G401.6 (cell line): ENCODE measurements around the gene RDH5.
A peak's percentile ranks its signal among the peaks of the same experiment; 100 is the strongest.

Source experiments
- FAIRE-seq: peaks from 2 replicates; lab custom pipeline; 2012; peaks lifted over from hg19 to GRCh38; lab: Jason Lieb, UNC

Gene RDH5

DNA sequence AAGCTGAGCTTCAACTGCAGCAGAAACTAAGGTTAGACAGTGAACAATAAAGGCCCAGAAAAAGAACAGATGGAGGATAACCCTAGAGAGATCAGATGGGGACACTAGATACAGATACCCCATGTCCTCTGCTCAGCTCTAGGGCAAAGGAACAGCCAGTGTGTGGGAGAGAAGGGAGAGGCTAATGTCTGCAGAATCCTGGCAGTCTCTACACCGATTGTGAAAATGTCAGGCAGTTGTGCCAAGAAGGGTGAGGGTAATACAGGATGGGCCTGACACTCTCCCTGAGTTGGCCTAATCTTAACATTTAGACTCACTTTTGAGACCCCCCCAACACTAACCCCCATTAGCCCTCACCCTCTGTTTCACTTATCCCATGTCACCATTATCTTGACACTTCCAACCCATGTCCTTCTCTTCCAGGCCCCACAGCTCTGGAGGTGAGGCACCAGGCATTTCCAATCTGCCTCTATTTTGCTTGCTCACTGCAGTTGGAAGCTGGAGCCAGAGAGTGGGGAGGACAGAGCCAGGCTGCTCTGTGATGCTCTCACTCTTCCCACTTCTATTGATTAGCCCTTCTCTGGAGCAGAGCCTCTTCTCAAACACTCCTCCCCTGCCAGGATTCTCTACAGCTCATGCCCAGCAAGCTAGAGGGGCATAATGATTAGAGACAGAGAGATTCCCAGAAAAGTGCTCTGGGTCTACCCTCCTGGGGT, 7.3 kb upstream of the RDH5 start:
- FAIRE-seq, result no peak

DNA sequence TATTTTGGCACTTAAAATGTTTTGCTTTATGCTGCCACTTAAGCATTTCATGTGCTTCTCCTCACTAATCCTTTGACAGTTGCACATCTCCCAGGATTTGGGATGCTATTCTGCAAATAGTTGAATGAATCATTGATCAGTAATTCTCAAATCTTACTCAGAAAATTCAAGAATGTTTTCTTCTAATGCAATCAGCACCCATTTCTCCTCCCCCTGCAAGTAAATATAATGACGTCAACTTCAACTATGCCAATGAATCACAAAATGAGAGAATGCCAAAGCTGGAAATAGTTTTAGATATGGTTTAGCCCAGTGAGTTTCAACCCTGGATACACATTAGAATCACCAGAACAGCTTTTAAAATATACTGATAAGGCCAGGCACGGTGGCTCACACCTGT, 6.5 kb upstream of the RDH5 start:
- no peak for FAIRE-seq

DNA sequence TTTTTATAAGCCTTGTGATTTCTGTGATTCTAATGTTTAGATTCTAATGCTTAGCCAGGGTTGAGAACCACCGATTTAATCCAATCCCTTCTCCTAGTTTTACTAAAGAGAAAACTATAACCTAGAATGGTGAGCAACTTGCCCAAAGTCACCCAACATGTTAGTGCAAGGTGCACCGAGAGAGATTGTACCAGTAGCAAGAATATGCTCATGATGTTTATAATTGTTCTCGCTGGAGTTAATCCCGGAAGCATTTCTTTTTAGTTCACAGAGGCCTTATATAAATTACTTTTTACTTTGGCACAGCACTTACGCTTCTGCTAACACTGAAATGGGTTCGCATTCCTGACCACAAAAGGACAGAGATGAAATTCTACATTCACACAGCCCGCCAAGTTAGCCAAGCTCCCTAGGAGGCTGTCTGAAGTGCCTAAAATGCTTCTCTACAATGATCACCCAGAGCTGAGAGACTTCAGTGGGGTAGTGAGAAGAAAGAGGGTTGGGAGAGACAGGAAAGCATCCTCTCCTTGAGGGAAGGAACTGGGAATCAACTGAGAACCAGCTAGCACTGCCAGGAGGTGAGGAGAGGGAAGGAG, 4.9 kb upstream of the RDH5 start:
- no peak for FAIRE-seq

DNA sequence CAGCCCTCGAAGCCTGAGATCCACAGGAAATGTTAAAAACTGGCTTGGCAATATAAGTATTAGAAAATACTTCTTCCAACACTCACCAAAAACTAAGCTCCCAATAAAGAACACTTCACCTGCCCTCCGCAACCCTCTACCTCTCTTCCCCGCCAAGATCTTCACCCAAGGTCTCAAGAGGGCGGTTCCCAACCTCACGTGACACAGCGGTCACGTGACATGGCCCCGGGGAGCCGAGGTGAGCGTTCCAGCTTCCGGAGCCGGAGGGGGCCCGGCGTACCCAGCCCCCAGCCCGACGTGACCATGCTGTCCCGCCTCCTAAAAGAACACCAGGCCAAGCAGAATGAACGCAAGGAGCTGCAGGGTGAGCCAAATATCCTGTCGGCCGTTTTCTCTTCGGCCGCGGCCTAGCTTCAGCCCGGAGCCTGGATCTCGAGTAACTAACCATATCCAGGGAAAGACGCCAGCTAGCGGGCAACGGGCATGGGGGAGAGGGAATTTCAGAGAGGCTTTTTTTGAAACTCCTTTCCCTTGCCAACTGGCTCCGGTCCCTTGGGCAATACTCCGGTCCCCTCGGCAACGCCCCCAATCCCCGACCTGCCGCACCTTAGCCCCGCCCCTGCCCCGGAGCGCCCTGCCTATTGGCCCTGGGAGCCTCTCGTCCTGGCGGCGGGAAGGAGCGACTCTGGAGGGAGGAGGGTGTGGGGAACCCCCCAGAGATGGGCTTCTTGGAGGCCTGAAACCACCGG, 4.2 kb upstream of the RDH5 start, which contains the start of gene BLOC1S1:
Gene BLOC1S1, plus strand, starts transcription at position 214 of the 749 bp plus-strand sequence. Its CDS starts 6 bp downstream, at position 220.
- peak; percentile 86 for FAIRE-seq

DNA sequence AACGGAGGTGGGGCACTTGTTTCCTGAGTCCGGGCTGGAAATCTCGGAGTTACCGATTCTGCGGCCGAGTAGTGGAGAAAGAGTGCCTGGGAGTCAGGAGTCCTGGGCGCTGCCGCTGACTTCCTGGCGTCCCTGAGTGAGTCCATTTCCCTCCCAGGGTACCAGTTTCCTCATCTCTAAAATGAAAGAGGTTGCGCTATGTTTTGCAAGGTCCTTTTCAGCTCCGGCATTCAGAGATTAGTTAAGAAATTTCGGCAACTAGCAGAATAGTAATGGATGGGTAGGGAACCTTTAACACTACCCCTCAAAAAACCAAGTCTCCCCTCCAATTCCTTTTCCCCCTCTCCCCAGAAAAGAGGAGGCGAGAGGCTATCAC, 3.6 kb upstream of the RDH5 start:
- FAIRE-seq, result no peak

DNA sequence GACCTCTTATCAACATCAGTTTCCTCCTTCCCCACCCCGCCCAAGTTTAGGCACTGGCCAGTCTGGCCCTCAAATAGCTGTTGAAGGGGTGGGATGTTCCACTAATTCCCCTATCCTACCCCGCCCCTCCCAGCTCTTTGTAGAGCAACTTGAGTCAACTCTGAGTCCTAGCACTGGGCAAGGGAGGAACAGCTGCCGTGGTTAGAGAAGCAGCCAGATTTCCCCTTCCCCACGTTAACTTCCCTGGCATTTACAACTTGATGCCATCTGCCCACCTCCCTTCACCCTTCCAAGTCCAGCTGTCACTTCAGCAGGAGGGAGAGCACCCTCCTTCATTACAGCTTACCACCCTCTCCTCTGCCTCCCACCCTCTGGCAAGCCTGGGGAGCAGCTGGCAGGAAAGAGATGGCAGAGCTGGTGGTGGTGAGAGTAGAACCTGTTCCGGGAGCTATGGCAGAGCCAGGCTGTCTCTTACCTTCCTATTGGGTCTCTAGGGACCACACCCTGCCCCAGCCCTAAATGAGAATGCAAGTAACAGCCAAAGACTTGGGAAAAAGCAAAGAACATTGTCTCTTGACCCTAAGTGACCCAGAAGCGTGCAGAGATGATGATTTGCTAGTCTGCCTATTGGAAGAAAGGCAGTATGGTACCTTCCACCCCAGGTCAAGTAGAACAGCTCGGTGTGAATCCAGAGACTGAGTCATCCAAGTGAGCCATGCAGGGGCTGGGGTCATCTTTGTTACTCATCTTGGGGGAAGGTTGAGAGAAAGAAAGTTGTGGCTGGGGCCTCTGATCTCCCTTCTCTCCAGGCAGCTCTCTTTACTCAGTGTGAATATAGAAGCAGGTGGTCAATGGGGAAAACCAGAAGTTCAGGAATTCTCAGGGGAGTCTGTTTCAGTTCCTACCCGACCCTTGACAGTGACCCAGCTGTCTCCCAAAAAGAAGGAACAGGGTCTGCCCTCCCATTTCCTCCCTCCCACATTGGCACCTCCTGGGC, 2.9 kb upstream of the RDH5 start:
- FAIRE-seq, result no peak

DNA sequence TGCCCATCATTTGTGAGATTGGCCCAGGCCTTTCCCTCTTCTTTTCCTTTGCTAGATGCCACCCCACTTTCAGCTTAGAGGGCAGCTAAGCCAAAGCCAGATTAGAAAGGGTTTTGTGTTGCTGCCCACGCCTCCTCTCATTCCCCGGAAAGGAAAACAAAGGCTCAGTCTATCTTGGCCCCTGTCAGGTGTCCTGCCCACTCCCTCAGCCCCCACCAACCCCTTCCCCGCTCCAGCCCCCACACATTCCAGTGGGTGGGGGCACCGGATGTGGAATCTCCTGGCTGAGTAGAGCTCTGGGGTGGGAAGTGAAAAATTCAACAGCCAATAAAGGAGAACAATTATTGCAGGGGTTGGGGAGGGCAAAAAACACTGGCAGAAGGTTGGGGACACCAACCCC, 2.2 kb upstream of the RDH5 start:
- FAIRE-seq, result no peak

DNA sequence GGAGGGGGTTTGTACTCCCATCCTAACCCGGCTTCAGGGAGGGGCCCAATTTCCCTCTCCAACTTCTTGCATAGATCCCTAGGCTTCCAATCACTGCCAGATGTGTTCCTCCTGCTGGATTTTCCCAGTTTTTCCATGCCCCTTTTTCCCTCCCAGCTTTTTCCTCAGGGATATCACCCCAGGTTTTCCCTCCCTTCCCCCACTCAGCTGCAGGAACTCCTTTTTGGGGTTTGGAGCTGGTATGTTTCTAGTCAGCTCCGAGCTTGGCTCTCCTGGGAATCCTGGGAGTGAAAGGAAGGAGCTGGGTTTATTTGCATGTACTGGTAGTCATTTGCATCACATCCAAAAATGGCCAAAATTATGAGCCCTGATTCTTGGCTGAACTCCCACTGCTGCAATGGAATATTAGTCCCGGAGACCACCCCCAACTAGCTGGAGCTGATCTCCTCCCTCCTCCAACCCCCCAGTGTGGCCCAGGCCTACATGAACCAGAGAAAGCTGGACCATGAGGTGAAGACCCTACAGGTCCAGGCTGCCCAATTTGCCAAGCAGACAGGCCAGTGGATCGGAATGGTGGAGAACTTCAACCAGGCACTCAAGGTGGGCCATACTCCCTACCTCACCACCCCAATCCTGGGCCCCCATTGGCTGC, 1.4 kb upstream of the RDH5 start:
- no peak for FAIRE-seq

DNA sequence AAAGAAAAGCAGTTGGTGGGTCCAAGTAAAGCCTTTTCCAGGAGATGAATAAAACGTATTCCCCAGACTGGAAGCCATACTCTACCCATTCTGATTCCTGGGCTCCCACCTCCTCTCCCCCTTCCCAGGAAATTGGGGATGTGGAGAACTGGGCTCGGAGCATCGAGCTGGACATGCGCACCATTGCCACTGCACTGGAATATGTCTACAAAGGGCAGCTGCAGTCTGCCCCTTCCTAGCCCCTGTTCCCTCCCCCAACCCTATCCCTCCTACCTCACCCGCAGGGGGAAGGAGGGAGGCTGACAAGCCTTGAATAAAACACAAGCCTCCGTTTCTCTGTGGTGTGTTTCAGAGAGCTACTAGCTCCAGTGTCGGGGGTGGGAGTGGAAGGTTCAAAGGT, 822 bp upstream of the RDH5 start:
- no peak for FAIRE-seq

DNA sequence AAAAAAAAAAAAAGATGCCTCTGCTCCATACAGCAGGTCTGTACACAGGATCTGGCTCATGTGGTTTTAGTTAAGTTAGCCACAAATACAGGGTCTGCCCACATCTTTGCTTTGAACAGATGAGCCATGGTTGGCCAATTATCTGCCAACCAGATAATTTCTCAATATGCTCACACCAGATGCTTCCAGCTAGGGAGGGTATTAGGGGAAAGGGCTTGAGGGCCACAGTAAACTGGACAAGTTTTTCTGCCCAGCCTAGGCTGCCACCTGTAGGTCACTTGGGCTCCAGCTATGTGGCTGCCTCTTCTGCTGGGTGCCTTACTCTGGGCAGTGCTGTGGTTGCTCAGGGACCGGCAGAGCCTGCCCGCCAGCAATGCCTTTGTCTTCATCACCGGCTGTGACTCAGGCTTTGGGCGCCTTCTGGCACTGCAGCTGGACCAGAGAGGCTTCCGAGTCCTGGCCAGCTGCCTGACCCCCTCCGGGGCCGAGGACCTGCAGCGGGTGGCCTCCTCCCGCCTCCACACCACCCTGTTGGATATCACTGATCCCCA, 776 bp downstream of the RDH5 start:
- no peak for FAIRE-seq

DNA sequence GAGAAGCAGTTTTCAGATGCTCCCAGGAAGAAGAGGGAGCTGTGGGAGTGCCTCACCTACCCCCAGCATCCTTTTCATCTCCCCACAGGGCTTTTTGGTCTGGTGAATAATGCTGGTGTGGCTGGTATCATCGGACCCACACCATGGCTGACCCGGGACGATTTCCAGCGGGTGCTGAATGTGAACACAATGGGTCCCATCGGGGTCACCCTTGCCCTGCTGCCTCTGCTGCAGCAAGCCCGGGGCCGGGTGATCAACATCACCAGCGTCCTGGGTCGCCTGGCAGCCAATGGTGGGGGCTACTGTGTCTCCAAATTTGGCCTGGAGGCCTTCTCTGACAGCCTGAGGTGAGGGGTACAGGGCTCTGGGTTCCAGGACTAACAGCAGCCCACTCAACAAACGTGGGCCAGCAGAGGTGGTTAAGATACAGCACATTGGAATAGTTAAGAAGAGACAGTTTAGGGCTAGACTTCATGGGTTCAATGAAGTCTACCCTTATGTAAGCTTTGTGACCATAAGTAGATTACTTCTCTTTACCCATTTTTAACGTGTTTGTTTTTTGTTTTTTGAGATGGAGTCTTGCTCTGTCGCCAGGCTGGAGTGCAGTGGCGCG, 1.5 kb downstream of the RDH5 start:
- FAIRE-seq, result no peak

DNA sequence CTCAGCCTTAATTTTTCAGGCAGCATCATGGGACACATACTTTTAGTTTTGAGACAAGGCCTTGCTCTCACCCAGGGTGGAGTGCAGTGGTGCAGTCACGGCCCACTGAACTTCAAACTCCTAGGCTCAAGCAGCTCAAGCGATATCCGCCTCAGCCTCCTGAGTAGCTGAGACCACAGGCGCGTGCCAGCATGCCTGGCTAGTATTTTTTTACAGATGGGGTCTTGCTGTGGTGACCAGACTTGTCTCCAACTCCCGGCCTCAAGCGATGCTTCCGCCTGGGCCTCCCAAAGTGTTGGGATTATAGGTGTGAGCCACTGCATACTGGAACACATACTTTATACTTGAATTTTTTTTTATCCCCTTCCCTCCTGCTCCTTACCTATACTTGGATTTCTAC, 2.8 kb downstream of the RDH5 start:
- no peak for FAIRE-seq

DNA sequence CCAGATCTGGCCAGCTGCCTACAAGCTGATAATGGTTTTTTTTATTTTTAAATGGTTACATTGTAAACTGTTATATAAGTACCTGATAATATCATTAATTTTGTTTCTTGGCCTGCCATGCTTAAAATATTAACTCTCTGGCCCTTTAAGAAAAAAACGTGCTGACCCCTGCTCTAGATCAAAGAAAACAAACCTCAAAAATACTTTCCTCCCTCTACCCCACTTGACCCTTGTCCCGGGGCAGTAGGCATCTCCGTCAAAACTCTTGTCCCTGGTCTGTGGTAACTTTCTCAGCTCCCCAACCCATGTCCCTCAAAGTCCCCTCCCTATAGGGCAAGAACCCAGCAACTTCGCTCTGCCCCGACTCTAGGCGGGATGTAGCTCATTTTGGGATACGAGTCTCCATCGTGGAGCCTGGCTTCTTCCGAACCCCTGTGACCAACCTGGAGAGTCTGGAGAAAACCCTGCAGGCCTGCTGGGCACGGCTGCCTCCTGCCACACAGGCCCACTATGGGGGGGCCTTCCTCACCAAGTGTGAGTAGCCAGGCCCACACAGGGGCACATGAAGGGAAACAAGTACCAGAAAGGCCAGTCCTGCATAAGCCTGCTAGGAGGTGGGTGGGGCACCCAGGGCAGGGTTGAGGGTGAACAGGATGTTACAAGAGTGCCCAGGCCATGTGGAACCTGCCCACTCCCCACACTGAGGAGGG, 3.5 kb downstream of the RDH5 start:
- no peak for FAIRE-seq

DNA sequence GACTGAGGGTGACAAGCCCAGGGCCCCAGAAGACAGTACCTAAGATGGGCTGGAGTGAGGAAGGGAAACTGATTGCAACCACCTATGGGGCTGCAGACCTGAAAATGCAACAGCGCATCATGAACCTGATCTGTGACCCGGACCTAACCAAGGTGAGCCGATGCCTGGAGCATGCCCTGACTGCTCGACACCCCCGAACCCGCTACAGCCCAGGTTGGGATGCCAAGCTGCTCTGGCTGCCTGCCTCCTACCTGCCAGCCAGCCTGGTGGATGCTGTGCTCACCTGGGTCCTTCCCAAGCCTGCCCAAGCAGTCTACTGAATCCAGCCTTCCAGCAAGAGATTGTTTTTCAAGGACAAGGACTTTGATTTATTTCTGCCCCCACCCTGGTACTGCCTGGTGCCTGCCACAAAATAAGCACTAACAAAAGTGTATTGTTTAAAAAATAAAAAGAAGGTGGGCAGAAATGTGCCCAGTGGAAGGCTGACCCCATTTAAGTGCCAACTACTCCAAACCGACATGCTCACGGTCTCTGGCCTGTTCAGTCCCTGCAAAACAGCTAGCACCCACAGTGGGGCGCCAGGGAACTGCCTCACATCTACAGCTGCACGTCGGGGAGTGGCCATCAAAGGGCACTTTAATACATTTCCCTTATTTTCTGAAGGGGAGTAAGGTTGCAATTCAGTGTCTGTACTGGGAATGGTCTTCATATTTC, 4.2 kb downstream of the RDH5 start:
- peak; percentile 63 for FAIRE-seq

DNA sequence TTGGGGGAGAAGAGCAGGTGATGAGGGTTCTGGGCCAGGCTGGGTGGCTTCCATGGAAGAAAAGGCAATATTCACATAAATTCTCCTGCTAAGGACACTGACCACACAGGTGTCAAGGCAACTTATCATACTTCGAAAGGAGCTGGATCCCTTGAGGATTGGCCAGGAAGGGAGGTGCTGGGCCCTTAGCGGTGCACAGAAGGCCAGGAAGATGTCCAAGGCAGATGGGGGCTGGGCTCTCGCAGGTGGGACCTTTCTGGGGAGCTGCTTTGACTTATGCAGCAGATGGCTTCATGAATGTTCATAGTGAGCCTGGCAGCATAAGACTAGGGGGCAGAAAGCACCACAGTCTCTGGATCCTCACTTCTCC, 4.7 kb downstream of the RDH5 start:
- no peak for FAIRE-seq

DNA sequence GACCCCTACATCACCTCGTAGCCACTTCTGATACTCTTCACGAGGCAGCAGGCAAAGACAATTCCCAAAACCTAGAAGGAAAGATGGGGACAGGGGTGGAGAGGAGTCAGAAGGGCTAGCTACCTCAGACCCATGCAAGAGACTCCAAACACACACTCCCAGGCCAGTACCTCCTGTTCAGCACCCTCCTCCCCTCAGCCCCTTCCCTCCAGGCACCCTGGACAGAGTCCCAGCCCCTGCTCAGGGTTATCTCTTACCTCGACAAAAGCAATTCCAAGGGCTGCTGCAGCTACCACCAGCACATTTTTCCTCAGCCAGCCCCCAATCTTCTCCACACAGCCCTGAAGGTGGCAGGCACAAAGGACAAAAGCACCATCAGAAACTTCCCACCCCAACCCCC, 5.4 kb downstream of the RDH5 start:
- FAIRE-seq, result no peak

DNA sequence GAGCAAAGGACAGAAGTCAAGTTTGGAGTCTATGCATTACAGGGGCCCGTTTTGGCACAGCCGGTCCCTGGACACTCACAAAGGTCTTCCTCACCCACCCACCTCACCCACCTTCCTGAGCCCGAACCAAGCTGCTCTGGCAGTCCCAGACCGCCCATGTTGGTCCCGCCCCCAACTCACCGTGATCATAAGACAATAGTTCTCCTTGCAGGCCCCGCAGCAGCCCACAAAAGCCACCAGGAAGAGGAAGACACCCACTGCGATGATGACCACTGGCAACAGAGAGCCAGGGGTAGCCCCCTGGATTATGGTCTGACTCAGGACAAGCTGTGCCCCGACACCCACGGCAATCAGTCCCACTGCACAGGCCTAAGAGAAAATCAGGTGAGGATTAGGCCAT, 6.8 kb downstream of the RDH5 start:
- no peak for FAIRE-seq

DNA sequence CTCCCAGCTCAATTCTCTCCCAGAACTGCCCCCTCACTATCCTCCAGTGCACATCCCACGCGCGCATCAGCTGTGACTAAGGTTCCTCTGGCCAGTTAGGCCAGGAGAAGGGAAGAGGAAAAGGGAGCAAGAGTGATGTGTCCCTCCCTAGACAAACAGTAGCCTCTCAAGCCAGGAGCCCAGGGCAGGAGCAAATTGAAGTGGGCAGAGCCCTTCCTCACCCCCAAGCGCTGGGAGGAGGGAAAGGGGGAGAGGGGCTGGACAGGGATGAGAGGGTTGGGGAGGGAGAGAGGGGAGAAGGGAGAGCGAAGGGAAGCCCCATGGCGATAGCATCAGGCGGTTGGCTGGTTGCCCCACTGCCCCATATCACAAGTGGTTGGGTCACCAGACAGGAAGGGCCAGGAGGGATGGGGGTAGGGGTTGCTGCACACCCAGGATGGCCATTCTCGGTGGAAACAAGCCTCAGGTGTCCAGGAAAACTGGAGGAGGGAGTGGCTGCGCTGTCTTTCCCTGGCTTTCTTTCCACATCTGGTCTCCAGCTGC, 7.5 kb downstream of the RDH5 start:
- no peak for FAIRE-seq

DNA sequence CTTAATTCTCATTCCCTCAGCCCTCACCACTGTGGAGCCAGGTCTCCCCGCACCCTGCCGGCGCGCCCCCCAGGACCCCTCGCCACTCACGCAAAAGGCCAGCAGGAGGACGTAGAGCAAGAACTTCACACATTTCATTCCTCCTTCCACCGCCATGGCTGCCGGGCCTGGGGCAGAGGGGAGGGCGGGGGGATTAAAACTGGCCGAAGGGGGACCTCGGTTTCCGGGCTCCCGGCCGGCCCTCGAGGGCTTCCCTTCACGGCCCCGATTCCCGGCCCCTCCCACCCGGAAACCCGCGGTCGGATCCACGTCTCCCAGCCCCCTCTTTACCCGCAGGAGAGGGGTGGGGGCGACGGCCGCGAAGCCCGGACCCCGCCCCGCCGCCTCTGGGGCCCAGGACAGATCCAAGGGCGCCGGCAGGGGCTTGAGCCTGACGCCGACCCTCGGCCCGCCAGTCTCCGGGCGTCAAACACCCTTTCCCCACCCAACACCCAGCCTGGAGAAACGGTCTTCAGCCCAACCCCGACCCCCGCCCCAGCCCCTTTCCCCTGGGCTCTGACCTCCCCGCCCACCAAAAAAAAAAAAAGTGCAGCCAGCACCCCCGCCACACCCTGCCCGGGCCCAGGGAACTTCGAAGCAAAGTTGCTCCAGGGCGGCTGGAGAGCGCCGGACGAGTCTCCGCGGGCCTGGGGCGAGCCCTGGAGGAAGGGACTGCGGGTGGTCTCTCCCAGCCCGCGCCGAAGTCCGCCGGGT, 8.2 kb downstream of the RDH5 start:
- FAIRE-seq, result no peak
